Stimulated activated naive CD4-positive, alpha-beta T cell (primary cell): ENCODE measurements around the gene FMO1.
A peak's percentile ranks its signal among the peaks of the same experiment; 100 is the strongest.
"Not testable (repeated sequence)": the region's sequence is repeated elsewhere in the genome, so short reads cannot be mapped to it uniquely, and the experiment has no call there.

ENCODE experiments used
- DNase-seq, 6 experiments: peaks; one replicate each; lab custom pipeline; 2025; lab: John Stamatoyannopoulos, UW

FMO1 gene

GRCh38 chr1:171236231-171236630 lies 12.1 kb upstream of the FMO1 start:
- DNase-seq: not testable (repeated sequence)

GRCh38 chr1:171243878-171244277 lies 4.4 kb upstream of the FMO1 start:
- DNase-seq: no peak

- peak in 4 of 6 experiments; percentile 4 to 17 (median 8) for DNase-seq
Measured at GRCh38 chr1:171245458-171246064, 2.7 kb upstream of the FMO1 start.

- no peak for DNase-seq
Measured at GRCh38 chr1:171247501-171247900, 793 bp upstream of the FMO1 start.

- DNase-seq: no peak
Measured at GRCh38 chr1:171248841-171249240, 547 bp downstream of the FMO1 start.

- DNase-seq: no peak
Measured at GRCh38 chr1:171250263-171250662, 2.0 kb downstream of the FMO1 start.

GRCh38 chr1:171251042-171251951 lies 3.0 kb downstream of the FMO1 start:
- peak in 1 of 6 experiments; percentile 4 for DNase-seq

GRCh38 chr1:171251952-171252300 lies 3.6 kb downstream of the FMO1 start:
- no peak for DNase-seq

GRCh38 chr1:171252482-171252881 lies 4.2 kb downstream of the FMO1 start:
- no peak for DNase-seq

GRCh38 chr1:171254859-171255258 lies 6.6 kb downstream of the FMO1 start:
- no peak for DNase-seq

GRCh38 chr1:171256940-171257606 lies 8.8 kb downstream of the FMO1 start:
- no peak for DNase-seq

- no peak for DNase-seq
Measured at GRCh38 chr1:171257607-171258076, 9.3 kb downstream of the FMO1 start.

- no peak for DNase-seq
Measured at GRCh38 chr1:171258429-171258828, 10.1 kb downstream of the FMO1 start.

- no peak for DNase-seq
Measured at GRCh38 chr1:171258943-171259342, 10.6 kb downstream of the FMO1 start.

GRCh38 chr1:171261336-171261735 lies 13.0 kb downstream of the FMO1 start:
- DNase-seq: no peak

- DNase-seq: no peak
Measured at GRCh38 chr1:171263901-171264300, 15.6 kb downstream of the FMO1 start.

GRCh38 chr1:171265686-171266085 lies 17.4 kb downstream of the FMO1 start:
- DNase-seq: no peak

- DNase-seq: no peak
Measured at GRCh38 chr1:171266930-171267329, 18.6 kb downstream of the FMO1 start.

- DNase-seq: no peak
Measured at GRCh38 chr1:171267391-171267790, 19.1 kb downstream of the FMO1 start.

GRCh38 chr1:171270806-171271205 lies 22.5 kb downstream of the FMO1 start:
- DNase-seq: no peak

- DNase-seq: no peak
Measured at GRCh38 chr1:171277534-171277933, 29.2 kb downstream of the FMO1 start.

- no peak for DNase-seq
Measured at GRCh38 chr1:171279234-171279633, 30.9 kb downstream of the FMO1 start.

- DNase-seq: no peak
Measured at GRCh38 chr1:171279678-171280077, 31.4 kb downstream of the FMO1 start.
